ENCODE data around the gene MMP14. TPM values are rescaled to one million over a fixed set of nuclear protein-coding genes. Genes with fewer than 3 reads are reported as not detected.

MMP14 gene
- total and polyA plus RNA-seq, 2 of the 13 experiments (the other 11 are each of a cell fraction or from before 2014, with no cell fraction given), result 5.2 to 9.8 TPM

- TF ChIP-seq DMTF1 (CRISPR knock-in tag; IDR thresholded peaks at IDR 0.05) (no peak), ZFP90 (CRISPR knock-in tag; IDR thresholded peaks at IDR 0.05; ENCODE audit: borderline replicate concordance) (peak; percentile 94), ZNF142 (CRISPR knock-in tag; IDR thresholded peaks at IDR 0.05) (no peak; the same call in 1 of the 2 replicates), NFRKB (IDR thresholded peaks at IDR 0.05) (no peak), SYNCRIP (IDR thresholded peaks at IDR 0.05; ENCODE audit: insufficient read depth, low read depth, low read length) (no peak), IRF9 (CRISPR knock-in tag; IDR thresholded peaks at IDR 0.05; ENCODE audit: borderline replicate concordance) (peak; percentile 87), EED (CRISPR knock-in tag; IDR thresholded peaks at IDR 0.05) (peak; percentile 95; the same call in 1 of the 2 replicates), ISX (CRISPR knock-in tag; conservative IDR thresholded peaks at IDR 0.05) (no peak), ZNF768 (CRISPR knock-in tag; IDR thresholded peaks at IDR 0.05) (peak; percentile 76; the same call in 1 of the 2 replicates), ZBTB4 (CRISPR knock-in tag; IDR thresholded peaks at IDR 0.05; ENCODE audit: borderline replicate concordance) (peak; percentile 89; the same call in 1 of the 2 replicates), ZNF652 (CRISPR knock-in tag; IDR thresholded peaks at IDR 0.05; ENCODE audit: borderline replicate concordance, low read depth) (no peak), TOPORS (CRISPR knock-in tag; IDR thresholded peaks at IDR 0.05) (peak; percentile 62; the same call in 1 of the 2 replicates), ZBTB37 (CRISPR knock-in tag; IDR thresholded peaks at IDR 0.05) (no peak)
These were observed 16.8 kb downstream of the MMP14 start (continued) for GRCh38 chr14:22852940-22853767.
